Midbrain (tissue), 1 donor: ENCODE data around the gene HOXD12.

Experiments
- DNase-seq: peaks from one replicate; lab custom pipeline; 2025; lab: John Stamatoyannopoulos, UW

HOXD12 gene

GRCh38 chr2:176130957-176131847, 31.6 kb downstream of the HOXD12 start:
- no peak for DNase-seq

DNA sequence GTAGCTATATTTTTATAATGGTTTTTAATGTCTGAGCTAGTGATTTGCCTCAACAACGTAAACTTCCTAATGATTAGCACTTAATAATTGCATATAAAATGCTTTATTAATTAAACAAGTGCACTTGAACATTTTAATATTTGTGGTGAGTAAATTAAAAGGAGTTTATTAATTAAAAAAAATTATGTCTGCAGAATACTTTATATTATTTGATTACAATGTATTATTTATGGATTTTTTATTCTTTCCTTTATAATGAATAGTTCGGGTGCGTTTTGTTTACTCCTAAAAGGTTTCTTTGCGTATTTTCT, 32.2 kb downstream of the HOXD12 start:
- no peak for DNase-seq

DNA sequence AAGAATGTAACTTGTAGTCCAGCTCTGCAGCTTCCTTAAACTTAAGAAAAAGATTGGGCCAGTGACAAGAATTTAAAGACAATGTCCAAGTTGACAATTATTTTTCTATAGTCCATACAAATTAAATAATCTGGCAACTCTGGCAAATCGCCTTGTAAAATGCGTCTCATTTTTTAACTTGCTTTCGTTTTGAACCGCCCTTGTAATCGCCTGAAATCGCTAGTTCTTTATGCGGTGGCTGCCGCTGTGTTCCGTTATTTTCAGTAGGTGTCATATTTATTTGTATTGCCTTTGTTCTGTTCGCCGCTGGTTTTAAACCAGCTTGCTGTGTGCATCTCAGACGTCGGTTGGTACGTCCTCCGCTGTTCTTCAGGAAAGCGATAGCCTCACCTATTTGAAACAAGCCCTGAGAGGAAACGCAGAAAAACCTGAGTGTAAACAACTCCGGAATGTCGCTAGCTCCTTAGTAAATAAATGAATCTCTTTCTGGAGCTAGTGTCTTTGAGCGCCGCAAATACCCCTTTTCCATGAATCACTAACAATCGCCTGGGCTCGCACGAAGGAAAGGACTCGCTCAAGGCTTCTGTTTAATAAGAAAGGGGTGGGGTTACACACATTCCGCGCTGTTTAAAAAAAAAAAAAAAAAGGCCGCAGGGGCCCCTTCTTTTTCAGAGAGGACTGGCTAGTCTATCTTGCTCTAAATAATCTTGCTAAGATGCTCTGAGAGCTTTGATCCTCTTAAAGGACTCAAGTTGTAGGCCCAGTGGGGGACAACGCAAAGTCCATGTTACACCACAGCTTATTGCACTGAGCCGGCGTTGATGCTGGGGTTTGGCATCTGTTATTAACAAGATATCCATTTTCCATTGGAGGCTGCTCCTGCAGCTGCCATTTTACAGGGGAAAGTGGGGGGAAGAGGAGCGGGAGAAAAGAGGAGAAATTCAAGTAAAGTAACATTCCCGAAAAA, 32.9 kb downstream of the HOXD12 start:
- no peak for DNase-seq

DNA sequence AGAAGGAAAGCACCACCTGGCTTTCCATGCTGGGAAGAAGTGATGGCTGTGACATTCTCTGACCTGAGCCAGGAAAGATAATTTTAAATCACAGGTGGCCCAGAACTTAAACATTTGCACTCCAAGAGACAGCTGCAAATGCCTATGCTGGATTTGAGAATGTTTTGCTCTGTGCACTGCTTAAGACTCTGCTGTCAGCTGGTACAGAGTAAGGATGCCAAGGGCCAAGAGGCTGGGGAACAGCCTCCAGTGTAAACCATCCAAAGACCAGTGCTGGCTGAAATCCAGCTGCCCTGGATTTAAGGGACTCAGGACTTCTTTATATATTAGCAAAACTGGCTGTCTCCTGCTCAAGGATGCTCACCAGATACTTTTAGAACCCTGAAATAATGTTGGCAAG, 33.8 kb downstream of the HOXD12 start:
- no peak for DNase-seq

GRCh38 chr2:176134035-176134434, 34.4 kb downstream of the HOXD12 start:
- no peak for DNase-seq

GRCh38 chr2:176135035-176135440, 35.4 kb downstream of the HOXD12 start:
- DNase-seq: no peak

- no peak for DNase-seq
Observed at GRCh38 chr2:176136374-176137251, 37.0 kb downstream of the HOXD12 start.

GRCh38 chr2:176137252-176137580, 37.6 kb downstream of the HOXD12 start:
- DNase-seq: no peak

GRCh38 chr2:176137906-176138305, 38.3 kb downstream of the HOXD12 start:
- DNase-seq: no peak

- no peak for DNase-seq
Observed at GRCh38 chr2:176138526-176138922, 38.9 kb downstream of the HOXD12 start.

DNA sequence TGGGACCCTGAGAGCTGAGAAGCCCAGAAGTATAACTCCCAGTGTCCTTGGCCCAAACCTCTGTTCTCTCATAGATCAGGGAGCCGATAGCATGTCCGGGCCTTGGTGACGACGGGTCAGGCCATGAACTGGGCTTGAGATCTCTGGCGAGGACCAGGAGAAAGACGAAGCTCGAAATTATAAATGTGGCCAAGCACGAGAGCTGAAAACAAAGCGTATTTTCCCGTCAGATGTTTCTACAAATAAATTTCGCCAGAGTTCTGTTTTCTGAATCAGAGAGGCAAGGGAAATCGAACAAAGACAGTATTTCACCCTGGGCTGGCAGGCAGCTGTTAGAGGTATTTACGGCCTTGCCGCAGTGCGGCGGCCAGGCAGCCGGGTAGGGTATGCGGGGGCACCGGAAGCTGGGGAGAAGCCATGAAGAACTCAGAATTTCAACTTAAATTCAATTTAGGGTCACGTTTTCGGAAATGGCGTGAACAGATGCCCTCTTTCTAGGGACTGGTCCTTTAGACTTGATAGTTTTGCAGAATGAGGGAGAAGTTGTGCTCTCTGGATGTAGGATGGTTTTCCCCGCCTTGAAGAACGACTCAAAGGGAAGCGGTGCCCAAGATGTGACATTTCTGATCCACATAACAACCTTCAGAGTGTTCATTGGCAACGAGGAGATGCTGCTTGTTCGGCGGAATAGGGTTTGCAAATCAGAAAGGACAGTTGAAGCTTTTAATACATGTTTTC, 39.5 kb downstream of the HOXD12 start:
- no peak for DNase-seq

- DNase-seq: no peak
Observed at GRCh38 chr2:176139661-176140512, 40.3 kb downstream of the HOXD12 start.

DNA sequence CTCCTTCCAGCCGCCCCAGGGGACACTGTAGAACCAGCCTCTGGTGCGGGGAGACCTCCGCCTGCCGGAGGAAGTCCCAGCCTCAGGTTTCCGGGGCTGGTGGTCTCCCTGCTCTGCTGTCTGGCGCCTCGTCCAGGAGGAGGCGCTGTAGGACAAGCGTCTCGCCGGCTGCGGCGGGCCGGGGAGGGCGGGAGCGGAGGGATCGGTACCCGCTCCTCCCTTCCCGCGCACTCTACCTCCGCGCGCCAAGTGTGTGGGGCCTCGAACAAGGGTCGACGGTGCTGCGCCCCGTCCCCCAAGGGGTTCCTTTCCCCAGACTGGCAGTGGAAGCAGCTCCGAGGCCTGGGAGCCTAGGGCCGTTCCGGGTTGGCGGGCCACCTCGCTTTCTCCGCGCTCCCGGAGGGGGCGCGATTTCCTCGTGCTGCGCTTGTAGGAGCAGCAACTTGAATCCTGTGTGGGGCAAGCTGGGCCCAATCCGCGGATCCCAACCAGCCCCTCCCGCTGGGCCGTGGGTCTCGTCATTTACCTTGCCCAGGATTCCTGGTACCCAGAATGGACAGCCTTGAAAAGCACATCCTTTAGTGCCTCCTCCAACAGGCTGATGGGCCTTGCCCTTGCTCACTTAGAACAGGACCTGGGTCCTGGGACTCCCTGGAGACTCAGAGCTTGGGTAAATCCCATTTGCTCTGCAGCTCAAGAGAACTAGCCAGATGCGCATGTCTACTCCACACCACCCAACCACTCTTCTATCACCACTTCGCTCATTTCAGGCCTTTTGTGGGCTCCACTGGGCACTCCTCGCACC, 41.1 kb downstream of the HOXD12 start:
- peak; percentile 75 for DNase-seq

- DNase-seq: no peak
Observed at GRCh38 chr2:176142281-176142680, 42.7 kb downstream of the HOXD12 start.

DNA sequence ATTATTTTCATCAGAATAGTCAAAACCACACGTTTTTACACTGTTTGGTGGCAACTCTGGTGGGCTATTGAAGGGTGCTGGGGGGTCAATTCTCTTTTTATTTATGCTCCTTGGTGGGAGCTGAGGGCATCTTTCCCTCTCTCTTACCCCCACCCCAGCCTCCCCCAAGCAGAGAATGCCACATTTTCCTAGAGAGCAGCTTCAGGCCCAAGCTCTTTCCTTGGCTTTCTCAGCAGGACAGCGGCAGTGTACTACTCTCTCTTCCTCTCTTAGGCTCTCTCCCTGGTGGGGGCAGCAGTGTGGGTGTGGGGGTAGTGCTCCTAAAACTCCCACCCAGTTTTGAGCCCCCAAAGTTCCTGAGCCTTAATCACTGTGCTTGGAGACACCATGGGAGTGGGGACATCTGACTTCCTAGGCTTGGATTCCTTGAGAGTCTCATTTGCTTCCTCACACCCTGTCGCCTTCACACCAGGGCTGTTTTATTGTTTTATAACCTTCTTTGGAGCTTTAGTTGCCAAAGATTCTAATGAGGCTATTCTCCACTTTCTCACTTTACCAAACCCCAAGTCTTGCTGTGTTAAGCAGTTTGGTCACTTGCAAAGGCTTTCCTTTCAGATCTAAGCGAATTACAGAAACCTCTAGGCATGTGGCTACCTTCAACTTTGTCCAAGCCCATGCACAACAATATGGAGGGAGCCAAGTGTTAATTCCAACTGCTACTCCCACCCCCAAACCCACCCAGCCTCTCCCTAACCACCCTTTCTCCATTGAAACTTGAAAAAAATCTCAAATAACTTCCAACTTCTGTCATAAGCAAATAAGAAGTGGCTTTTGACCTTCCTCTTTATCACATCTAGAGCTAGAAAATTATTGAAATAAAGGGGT, 45.7 kb downstream of the HOXD12 start:
- DNase-seq: no peak

DNA sequence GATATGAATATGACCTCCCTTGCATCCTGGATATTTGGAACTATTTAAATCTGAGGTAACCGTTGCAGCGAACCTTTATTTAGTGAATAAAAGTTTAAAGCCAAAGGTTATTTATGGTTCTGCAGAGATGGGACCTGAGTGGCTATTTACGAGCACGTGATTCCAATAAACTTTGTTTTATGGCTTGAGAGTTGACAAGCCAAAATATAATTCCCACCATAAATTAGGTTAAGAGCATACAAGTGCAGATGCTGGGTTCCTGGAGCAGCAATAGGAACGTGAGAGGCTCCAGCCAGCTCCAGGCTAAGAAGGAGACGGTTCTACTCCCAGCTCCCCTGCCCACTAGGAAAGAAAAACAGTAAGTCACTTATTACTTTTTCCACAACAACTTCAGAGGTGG, 46.5 kb downstream of the HOXD12 start:
- no peak for DNase-seq

GRCh38 chr2:176146645-176147044, 47.0 kb downstream of the HOXD12 start:
- no peak for DNase-seq

GRCh38 chr2:176147210-176147799, 47.7 kb downstream of the HOXD12 start:
- no peak for DNase-seq
